Neuronal stem cell (in vitro differentiated cells): ENCODE results near the gene TPSD1.
"Not testable (repeated sequence)": the region's sequence is repeated elsewhere in the genome, so short reads cannot be mapped to it uniquely, and the experiment has no call there.

ENCODE experiments used
- DNase-seq: peaks from one replicate; pipeline ENCODE4 v3.0.0-alpha.2; 2013; ENCODE audit warnings: low spot score
- H2AFZ ChIP-seq: one replicate; pipeline ENCODE4 v1.6.1; 2013; ENCODE audit warnings: mild to moderate bottlenecking, low read length, inconsistent platforms
- H2AK5ac ChIP-seq: 2 replicates; pipeline ENCODE4 v1.6.1; 2013; ENCODE audit warnings: low read depth, mild to moderate bottlenecking, inconsistent platforms, low read length, moderate library complexity, mixed read lengths
- H2BK120ac ChIP-seq: 2 replicates; pipeline ENCODE4 v1.6.1; 2013; ENCODE audit warnings: low read depth, mild to moderate bottlenecking, inconsistent platforms, low read length, moderate library complexity, mixed read lengths
- H2BK12ac ChIP-seq: one replicate; pipeline ENCODE4 v1.6.1; 2013; ENCODE audit warnings: low read length, inconsistent platforms
- H2BK15ac ChIP-seq: 2 replicates; pipeline ENCODE4 v1.6.1; 2013; ENCODE audit warnings: mild to moderate bottlenecking, low read length, inconsistent platforms, mixed read lengths
- H2BK5ac ChIP-seq: one replicate; pipeline ENCODE4 v1.6.1; 2013; ENCODE audit warnings: inconsistent platforms, mild to moderate bottlenecking, low read length, moderate library complexity
- H3K14ac ChIP-seq: one replicate; pipeline ENCODE4 v1.6.1; 2013; ENCODE audit warnings: low read length, inconsistent platforms
- H3K18ac ChIP-seq: 2 replicates; pipeline ENCODE4 v1.6.1; 2013; ENCODE audit warnings: low read length, inconsistent platforms
- H3K23ac ChIP-seq: 2 replicates; pipeline ENCODE4 v1.6.1; 2013; ENCODE audit warnings: low read depth, mild to moderate bottlenecking, mixed read lengths, low read length, inconsistent platforms; ENCODE audit not compliant: poor library complexity
- H3K27ac ChIP-seq: replicated peaks from 3 replicates; pipeline ENCODE4 v1.5.1; 2013; ENCODE audit warnings: low read length, inconsistent platforms
- H3K27me3 ChIP-seq, 3 experiments: 2 replicates each; pipeline ENCODE4 v1.6.1; 2013; ENCODE audit warnings: low read length in 3 of 3, mild to moderate bottlenecking in 2 of 3, inconsistent platforms in 1 of 3, low read depth in 1 of 3, mixed read lengths in 1 of 3, moderate library complexity in 1 of 3; ENCODE audit not compliant: control insufficient read depth in 3 of 3, insufficient read depth in 3 of 3
- H3K36me3 ChIP-seq, 2 donors: replicated peaks in 1 of 2; 2 replicates each; pipeline ENCODE4 v1.6.1; 2013; ENCODE audit warnings: low read length in 2 of 2; ENCODE audit not compliant: control insufficient read depth in 2 of 2, insufficient read depth in 2 of 2
- H3K4ac ChIP-seq: 2 replicates; pipeline ENCODE4 v1.6.1; 2013; ENCODE audit warnings: inconsistent platforms, mild to moderate bottlenecking, low read length, moderate library complexity
- H3K4me1 ChIP-seq, 2 donors: 1 replicate in 1 of 2; 2 replicates in 1 of 2; pipeline ENCODE4 v1.6.1; 2013; ENCODE audit warnings: low read length in 2 of 2, low read depth in 1 of 2; ENCODE audit not compliant: control insufficient read depth in 2 of 2, insufficient read depth in 1 of 2
- H3K4me2 ChIP-seq: one replicate; pipeline ENCODE4 v1.6.1; 2013; ENCODE audit warnings: mild to moderate bottlenecking, low read length, inconsistent platforms; ENCODE audit not compliant: insufficient read depth, poor library complexity, severe bottlenecking
- H3K4me3 ChIP-seq, 2 donors: 2 replicates each; pipeline ENCODE4 v1.5.1; 2013; ENCODE audit warnings: low read length in 2 of 2, mild to moderate bottlenecking in 2 of 2, inconsistent platforms in 1 of 2, moderate library complexity in 1 of 2
- H3K79me1 ChIP-seq: one replicate; pipeline ENCODE4 v1.6.1; 2013; ENCODE audit warnings: low read depth, mild to moderate bottlenecking, inconsistent platforms, low read length, moderate library complexity
- H3K9ac ChIP-seq: one replicate; pipeline ENCODE4 v1.6.1; 2013; ENCODE audit warnings: mild to moderate bottlenecking, low read depth, low read length, inconsistent platforms; ENCODE audit not compliant: poor library complexity
- H3K9me3 ChIP-seq, 2 donors: replicated peaks in 1 of 2; 2 replicates each; pipeline versions ENCODE3 to v1.6.1; 2013; ENCODE audit warnings: low read length in 2 of 2, mild to moderate bottlenecking in 2 of 2, inconsistent platforms in 1 of 2, low read depth in 1 of 2, mixed read lengths in 1 of 2, moderate library complexity in 1 of 2; ENCODE audit not compliant: control insufficient read depth in 2 of 2, insufficient read depth in 1 of 2
- H4K8ac ChIP-seq: one replicate; pipeline ENCODE4 v1.6.1; 2013; ENCODE audit warnings: low read depth, mild to moderate bottlenecking, inconsistent platforms, low read length, moderate library complexity
- H4K91ac ChIP-seq: one replicate; pipeline ENCODE4 v1.6.1; 2013; ENCODE audit warnings: low read length, low read depth, mild to moderate bottlenecking, inconsistent platforms; ENCODE audit not compliant: poor library complexity
- WGBS, 2 donors: extraction: QIAGEN DNeasy Blood & Tissue Kit; methylation state at CpG; one replicate each; pipeline ENCODE4 v1.1.7; 2013; ENCODE audit warnings: missing lambda C conversion rate in 2 of 2, mixed read lengths in 1 of 2; ENCODE audit not compliant: insufficient read length in 2 of 2, insufficient replicate concordance in 1 of 2; ENCODE audit errors: extremely low coverage in 2 of 2; 5-methylcytosine and 5-hydroxymethylcytosine counted together

The TPSD1 gene

GRCh38 chr16:1269418-1269817 is 13.5 kb downstream of the TPSD1 start:
- not testable (repeated sequence) for H3K79me1 ChIP-seq, H2AFZ ChIP-seq, H3K14ac ChIP-seq, H3K4me3 ChIP-seq, H3K4ac ChIP-seq, H3K4me1 ChIP-seq, H3K9me3 ChIP-seq, H3K27me3 ChIP-seq, H2BK15ac ChIP-seq, H3K36me3 ChIP-seq, H3K18ac ChIP-seq, H2AK5ac ChIP-seq, H4K8ac ChIP-seq, H3K23ac ChIP-seq, DNase-seq, H3K4me2 ChIP-seq, H4K91ac ChIP-seq, H3K9ac ChIP-seq, H2BK120ac ChIP-seq, H2BK12ac ChIP-seq, H2BK5ac ChIP-seq, H3K27ac ChIP-seq
- no CpG with 5 or more reads among the region's 7 CpGs for WGBS, 2 donors

- no peak overlapping the region for H4K91ac ChIP-seq
- peak overlapping the region; percentile 93 for H2BK15ac ChIP-seq
- H3K18ac ChIP-seq: peak overlapping the region; percentile 71
- H2BK12ac ChIP-seq: peak overlapping the region; percentile 14
- H3K4me1 ChIP-seq: no peaks in the 10 kb centered on the region
- peak overlapping the region; percentile 68 for H3K23ac ChIP-seq
- H3K27ac ChIP-seq: no peak overlapping the region
- H3K9me3 ChIP-seq: peaks cover 0 to 2% of the 10 kb centered on the region in 2 donors
- H3K79me1 ChIP-seq: no peaks in the 10 kb centered on the region
- H2BK5ac ChIP-seq: peak overlapping the region; percentile 93
- H2BK120ac ChIP-seq: no peak overlapping the region
- no peak overlapping the region for H3K4ac ChIP-seq
- H3K9ac ChIP-seq: peak overlapping the region; percentile 63
- DNase-seq: no peak
- H2AFZ ChIP-seq: no peak overlapping the region
- H3K14ac ChIP-seq: peak overlapping the region; percentile 89
- H3K4me3 ChIP-seq: no peak overlapping the region
- no peak overlapping the region for H3K4me2 ChIP-seq
- H3K36me3 ChIP-seq: no peaks in the 10 kb centered on the region
- peaks cover 0 to 3% (median 0%) of the 10 kb centered on the region in 3 experiments for H3K27me3 ChIP-seq
- WGBS, 2 donors: no CpG with 5 or more reads among the region's 12 CpGs
- H2AK5ac ChIP-seq: peak overlapping the region; percentile 84
- H4K8ac ChIP-seq: no peak overlapping the region
Measured at GRCh38 chr16:1271380-1271723, 15.5 kb downstream of the TPSD1 start.

- not testable (repeated sequence) for H3K9me3 ChIP-seq, H3K36me3 ChIP-seq, H3K4me3 ChIP-seq, H3K79me1 ChIP-seq, H2AFZ ChIP-seq, H2BK120ac ChIP-seq, H3K18ac ChIP-seq, H3K4me1 ChIP-seq, H3K27me3 ChIP-seq, H3K4ac ChIP-seq, H4K8ac ChIP-seq, H4K91ac ChIP-seq, H3K4me2 ChIP-seq, H3K27ac ChIP-seq, H2BK12ac ChIP-seq, DNase-seq
- H3K9ac ChIP-seq: peak overlapping the region; percentile 63
- H2BK5ac ChIP-seq: peak overlapping the region; percentile 93
- peak overlapping the region; percentile 93 for H2BK15ac ChIP-seq
- H2AK5ac ChIP-seq: peak overlapping the region; percentile 84
- peak overlapping the region; percentile 68 for H3K23ac ChIP-seq
- H3K14ac ChIP-seq: peak overlapping the region; percentile 89
- no CpG with 5 or more reads among the region's 19 CpGs for WGBS, 2 donors
Measured at GRCh38 chr16:1271724-1272413, 16.0 kb downstream of the TPSD1 start.

GRCh38 chr16:1272453-1273198 is 16.8 kb downstream of the TPSD1 start:
- Histone ChIP-seq H2BK15ac (no peak overlapping the region), H3K79me1 (no peaks in the 10 kb centered on the region), H2BK120ac (no peak overlapping the region), H2BK12ac (no peak overlapping the region), H2AFZ (no peak overlapping the region), H4K8ac (no peak overlapping the region), H4K91ac (no peak overlapping the region), H3K36me3 (no peaks in the 10 kb centered on the region), H3K4me1 (peaks cover under 1% of the 10 kb centered on the region in 2 donors), H3K27me3 (peaks cover 0 to 3% (median 0%) of the 10 kb centered on the region in 3 experiments), H3K27ac (no peak overlapping the region), H3K14ac (no peak overlapping the region), H3K18ac (peak overlapping the region; percentile 8), H3K4ac (no peak overlapping the region), H3K9me3 (peaks cover 0 to 1% of the 10 kb centered on the region in 2 donors), H3K23ac (no peak overlapping the region), H2BK5ac (no peak overlapping the region), H2AK5ac (no peak overlapping the region), H3K4me3 (no peak overlapping the region), H3K9ac (no peak overlapping the region), H3K4me2 (no peak overlapping the region)
- DNase-seq: no peak
- WGBS, 2 donors: 91% methylated on average over 1 of the region's 9 CpGs; no CpG with 5 or more reads in 1 of the 2 donors
